PFSK-1 (cell line): ENCODE results near the gene ARHGAP27.

ENCODE experiments used
- FOXP2 ChIP-seq: optimal IDR thresholded peaks from 2 replicates; pipeline ENCODE3; 2011; ENCODE audit warnings: borderline replicate concordance, control low read depth, inconsistent platforms; ENCODE audit not compliant: insufficient read depth; ENCODE audit errors: extremely low read length, extremely low read depth
- POLR2AphosphoS5 ChIP-seq: IDR thresholded peaks from 2 replicates; pipeline ENCODE4 v1.6.1; 2012; ENCODE audit warnings: low read depth, mild to moderate bottlenecking, control low read depth, low read length, moderate library complexity
- SIN3A ChIP-seq: IDR thresholded peaks from 2 replicates; pipeline ENCODE4 v1.6.1; 2012; ENCODE audit warnings: mild to moderate bottlenecking, low read length, moderate library complexity, borderline replicate concordance; ENCODE audit not compliant: insufficient read depth
- TAF1 ChIP-seq: IDR thresholded peaks from 2 replicates; pipeline ENCODE4 v1.6.1; 2012; ENCODE audit warnings: low read length, control low read depth, borderline replicate concordance; ENCODE audit not compliant: insufficient read depth
- TF ChIP-seq, protein P1 (sequence below), 2 experiments: IDR thresholded peaks; 2 replicates each; pipeline versions ENCODE4 v1.6.1 to v1.8.0; 2011 to 2012; ENCODE audit warnings: low read depth in 2 of 2, low read length in 2 of 2, control low read depth in 1 of 2, inconsistent platforms in 1 of 2, mild to moderate bottlenecking in 1 of 2, moderate library complexity in 1 of 2; ENCODE audit not compliant: insufficient read depth in 1 of 2

ARHGAP27 gene

DNA sequence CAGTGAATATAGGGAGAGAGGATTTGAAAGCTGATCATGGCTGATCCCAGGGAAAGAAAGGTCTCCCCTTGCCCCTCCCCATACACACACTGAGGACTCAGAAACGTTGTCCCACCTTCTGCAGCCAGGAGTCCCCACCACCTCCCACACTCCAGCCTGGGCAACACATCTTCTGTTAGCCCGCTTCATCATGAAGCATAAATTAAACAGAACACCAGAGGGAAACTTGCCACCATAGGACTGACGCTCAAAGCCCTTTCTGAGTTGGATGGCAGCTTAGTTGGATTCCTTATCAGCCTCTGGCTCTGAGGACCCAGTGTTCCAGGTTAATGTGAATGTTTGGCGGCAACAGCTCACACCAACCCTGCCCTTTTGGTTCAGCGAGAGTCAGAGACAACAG is 33.9 kb downstream of the ARHGAP27 start:
- TF ChIP-seq POLR2AphosphoS5 (no peak), FOXP2 (no peak), TAF1 (no peak), SIN3A (no peak)
- TF ChIP-seq, protein P1, sequence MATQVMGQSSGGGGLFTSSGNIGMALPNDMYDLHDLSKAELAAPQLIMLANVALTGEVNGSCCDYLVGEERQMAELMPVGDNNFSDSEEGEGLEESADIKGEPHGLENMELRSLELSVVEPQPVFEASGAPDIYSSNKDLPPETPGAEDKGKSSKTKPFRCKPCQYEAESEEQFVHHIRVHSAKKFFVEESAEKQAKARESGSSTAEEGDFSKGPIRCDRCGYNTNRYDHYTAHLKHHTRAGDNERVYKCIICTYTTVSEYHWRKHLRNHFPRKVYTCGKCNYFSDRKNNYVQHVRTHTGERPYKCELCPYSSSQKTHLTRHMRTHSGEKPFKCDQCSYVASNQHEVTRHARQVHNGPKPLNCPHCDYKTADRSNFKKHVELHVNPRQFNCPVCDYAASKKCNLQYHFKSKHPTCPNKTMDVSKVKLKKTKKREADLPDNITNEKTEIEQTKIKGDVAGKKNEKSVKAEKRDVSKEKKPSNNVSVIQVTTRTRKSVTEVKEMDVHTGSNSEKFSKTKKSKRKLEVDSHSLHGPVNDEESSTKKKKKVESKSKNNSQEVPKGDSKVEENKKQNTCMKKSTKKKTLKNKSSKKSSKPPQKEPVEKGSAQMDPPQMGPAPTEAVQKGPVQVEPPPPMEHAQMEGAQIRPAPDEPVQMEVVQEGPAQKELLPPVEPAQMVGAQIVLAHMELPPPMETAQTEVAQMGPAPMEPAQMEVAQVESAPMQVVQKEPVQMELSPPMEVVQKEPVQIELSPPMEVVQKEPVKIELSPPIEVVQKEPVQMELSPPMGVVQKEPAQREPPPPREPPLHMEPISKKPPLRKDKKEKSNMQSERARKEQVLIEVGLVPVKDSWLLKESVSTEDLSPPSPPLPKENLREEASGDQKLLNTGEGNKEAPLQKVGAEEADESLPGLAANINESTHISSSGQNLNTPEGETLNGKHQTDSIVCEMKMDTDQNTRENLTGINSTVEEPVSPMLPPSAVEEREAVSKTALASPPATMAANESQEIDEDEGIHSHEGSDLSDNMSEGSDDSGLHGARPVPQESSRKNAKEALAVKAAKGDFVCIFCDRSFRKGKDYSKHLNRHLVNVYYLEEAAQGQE (IDR thresholded peaks at IDR 0.05; ENCODE audit: insufficient read depth in 1 of 2, low read depth in 2 of 2, low read length in 2 of 2): no peak

DNA sequence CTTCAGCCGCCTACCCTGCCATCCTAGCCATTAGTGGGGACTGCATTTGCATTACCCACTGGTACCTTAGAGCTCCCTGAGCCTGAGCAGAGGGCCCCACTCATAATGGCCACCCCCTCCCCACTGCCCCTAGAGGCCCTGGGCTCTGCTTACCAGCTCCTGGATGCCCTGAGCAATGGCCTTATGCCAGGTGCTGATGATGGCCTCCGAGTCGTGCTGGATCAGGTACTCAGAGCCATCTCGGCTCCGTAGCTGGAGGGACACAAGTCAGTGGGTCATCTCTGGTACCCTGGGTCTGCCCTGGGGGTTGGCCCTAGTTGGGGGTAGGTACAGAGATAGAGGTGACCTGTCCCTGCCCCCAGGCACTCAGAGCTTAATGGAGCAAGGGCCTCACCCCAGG is 34.9 kb downstream of the ARHGAP27 start:
- TF ChIP-seq TAF1: no peak
- TF ChIP-seq, protein P1 (IDR thresholded peaks at IDR 0.05; ENCODE audit: insufficient read depth in 1 of 2, low read depth in 2 of 2, low read length in 2 of 2): no peak
- no peak for TF ChIP-seq FOXP2
- no peak for TF ChIP-seq POLR2AphosphoS5
- no peak for TF ChIP-seq SIN3A

DNA sequence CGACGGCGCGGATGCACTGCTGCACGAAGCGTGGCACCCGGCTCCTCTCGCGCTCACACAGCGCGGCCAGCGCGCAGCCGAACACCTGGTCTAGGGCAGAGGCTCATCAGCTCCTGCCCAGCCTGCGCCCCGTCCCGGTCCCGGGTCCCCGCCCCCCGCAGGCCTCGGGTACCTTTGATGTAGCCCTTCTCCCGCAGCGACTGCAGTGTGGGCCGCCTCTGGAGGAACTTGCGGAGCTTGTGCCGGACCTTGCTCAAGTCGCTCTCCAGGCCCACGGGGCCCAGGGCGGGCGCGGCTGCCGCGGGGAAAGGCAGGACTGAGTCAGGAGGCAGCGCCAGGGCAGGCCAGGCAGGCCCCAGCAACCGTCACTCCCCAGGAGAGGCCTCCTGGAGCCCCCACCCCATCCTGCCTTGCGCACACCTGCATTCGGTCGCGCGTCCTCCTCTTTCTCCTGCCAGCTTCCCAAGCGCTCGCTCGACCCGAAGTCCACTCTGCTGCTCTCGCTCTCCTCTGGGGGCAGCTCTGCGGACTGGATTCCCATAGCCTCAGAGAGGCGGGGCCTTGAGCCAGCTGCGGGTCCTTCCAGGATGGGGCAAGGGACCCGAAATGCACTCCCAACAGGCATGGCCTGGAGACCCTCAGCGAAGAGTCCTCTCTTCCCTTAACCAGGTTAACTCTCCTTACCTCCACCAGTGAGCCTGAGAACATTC is 36.0 kb downstream of the ARHGAP27 start:
- no peak for TF ChIP-seq TAF1
- no peak for TF ChIP-seq POLR2AphosphoS5
- TF ChIP-seq FOXP2: no peak
- TF ChIP-seq, protein P1 (IDR thresholded peaks at IDR 0.05; ENCODE audit: insufficient read depth in 1 of 2, low read depth in 2 of 2, low read length in 2 of 2): no peak
- TF ChIP-seq SIN3A: no peak

DNA sequence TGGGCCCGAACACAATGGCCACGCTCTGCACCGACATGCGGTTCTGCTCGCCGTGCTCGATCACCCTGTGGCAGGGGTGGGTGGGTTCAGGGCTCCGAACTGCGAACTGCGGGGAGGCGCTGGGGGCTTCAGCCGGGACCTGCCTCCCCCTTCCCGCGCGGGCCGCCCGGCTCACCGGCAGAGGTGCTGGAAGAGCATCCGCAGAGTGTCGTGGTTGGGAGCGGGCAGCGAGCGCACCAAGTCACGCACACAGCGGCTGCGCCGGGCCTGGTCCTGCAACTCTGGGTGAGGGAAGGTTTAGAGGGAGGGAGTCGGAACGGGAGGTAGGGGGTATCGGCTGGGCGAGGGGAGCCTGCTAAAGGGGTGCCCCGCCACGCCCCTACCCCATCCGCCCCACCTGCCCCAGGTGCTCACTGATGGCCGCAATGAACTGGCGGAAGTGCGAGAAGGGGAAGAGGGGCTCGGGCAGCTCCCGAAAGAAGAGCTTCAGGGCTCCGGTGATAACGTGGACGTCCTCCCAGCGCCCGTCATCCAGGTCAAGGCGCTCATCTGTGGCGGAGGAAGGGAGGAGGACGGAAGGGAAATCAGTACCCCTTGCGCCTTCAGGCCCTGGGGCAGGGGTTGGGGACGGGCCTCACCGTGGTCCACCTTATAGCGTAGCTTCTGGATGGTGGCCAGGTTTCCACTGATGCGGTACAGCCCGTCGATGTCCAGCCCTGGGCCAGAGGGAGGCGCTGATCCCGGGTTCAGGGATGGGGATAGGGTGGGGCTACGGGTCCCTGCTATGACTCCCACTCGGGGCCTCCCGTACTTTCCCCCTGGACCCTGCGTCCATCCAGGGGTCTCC is 36.9 kb downstream of the ARHGAP27 start:
- TF ChIP-seq, protein P1 (IDR thresholded peaks at IDR 0.05; ENCODE audit: insufficient read depth in 1 of 2, low read depth in 2 of 2, low read length in 2 of 2): no peak
